Measurements from ENCODE around the gene RASIP1. TPM values are rescaled to one million over a fixed set of nuclear protein-coding genes. Genes with fewer than 3 reads are reported as not detected.
A peak's percentile ranks its signal among the peaks of the same experiment; 100 is the strongest.
"Not testable (repeated sequence)": the region's sequence is repeated elsewhere in the genome, so short reads cannot be mapped to it uniquely, and the experiment has no call there.

Gene RASIP1, protein sequence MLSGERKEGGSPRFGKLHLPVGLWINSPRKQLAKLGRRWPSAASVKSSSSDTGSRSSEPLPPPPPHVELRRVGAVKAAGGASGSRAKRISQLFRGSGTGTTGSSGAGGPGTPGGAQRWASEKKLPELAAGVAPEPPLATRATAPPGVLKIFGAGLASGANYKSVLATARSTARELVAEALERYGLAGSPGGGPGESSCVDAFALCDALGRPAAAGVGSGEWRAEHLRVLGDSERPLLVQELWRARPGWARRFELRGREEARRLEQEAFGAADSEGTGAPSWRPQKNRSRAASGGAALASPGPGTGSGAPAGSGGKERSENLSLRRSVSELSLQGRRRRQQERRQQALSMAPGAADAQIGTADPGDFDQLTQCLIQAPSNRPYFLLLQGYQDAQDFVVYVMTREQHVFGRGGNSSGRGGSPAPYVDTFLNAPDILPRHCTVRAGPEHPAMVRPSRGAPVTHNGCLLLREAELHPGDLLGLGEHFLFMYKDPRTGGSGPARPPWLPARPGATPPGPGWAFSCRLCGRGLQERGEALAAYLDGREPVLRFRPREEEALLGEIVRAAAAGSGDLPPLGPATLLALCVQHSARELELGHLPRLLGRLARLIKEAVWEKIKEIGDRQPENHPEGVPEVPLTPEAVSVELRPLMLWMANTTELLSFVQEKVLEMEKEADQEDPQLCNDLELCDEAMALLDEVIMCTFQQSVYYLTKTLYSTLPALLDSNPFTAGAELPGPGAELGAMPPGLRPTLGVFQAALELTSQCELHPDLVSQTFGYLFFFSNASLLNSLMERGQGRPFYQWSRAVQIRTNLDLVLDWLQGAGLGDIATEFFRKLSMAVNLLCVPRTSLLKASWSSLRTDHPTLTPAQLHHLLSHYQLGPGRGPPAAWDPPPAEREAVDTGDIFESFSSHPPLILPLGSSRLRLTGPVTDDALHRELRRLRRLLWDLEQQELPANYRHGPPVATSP
- total RNA-seq: 10 to 100 TPM in 2 of 3 donors, 1 to 10 TPM in 1; 7.7 to 28.2 (median 10.7) TPM

DNA sequence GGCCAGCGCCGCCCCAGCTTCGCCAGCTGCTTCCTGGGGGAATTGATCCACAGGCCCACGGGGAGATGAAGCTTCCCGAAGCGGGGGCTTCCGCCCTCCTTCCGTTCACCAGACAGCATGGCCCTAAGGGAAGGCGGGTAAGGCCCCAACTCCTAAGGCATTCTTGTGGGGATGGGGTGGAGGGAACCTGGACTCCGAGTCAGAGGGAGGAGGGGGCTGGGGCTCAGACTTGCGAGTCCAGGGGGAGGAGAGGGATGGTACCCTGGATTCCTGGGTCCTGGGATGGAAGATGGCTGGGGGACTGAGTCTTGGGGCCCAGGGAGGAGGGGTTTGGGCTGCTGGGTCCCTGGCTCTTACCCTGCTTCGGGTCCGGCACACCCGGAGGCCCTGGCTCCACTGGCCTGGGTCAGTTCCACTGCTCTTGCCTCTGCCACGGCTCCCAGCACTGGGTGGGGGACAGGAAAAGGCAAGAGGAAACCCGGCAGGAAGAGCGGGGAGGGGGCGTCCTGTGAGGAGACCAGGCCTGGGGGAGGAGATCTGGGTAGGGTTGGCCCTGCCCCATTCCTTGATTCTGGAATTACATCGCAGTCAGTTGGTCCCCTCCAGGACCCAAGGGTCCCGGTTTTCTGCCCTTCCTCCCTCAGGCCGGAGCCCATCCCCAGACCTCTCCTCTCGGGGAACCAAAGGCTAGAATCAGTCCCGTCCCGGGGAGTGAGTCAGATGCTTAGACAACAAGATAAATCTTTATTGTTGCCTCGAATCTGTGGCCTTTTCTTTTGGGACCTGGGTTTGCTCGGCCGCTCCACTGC is at the start of gene RASIP1:
Gene RASIP1 (minus strand): TSS at position 447 of the 809 bp plus-strand sequence. CDS start 328 bp downstream, at position 119.
- no peak for TF ChIP-seq POLR2AphosphoS5 (IDR thresholded peaks at IDR 0.05)
- TF ChIP-seq POLR2A (IDR thresholded peaks at IDR 0.05): no peak
- TF ChIP-seq, protein P1, sequence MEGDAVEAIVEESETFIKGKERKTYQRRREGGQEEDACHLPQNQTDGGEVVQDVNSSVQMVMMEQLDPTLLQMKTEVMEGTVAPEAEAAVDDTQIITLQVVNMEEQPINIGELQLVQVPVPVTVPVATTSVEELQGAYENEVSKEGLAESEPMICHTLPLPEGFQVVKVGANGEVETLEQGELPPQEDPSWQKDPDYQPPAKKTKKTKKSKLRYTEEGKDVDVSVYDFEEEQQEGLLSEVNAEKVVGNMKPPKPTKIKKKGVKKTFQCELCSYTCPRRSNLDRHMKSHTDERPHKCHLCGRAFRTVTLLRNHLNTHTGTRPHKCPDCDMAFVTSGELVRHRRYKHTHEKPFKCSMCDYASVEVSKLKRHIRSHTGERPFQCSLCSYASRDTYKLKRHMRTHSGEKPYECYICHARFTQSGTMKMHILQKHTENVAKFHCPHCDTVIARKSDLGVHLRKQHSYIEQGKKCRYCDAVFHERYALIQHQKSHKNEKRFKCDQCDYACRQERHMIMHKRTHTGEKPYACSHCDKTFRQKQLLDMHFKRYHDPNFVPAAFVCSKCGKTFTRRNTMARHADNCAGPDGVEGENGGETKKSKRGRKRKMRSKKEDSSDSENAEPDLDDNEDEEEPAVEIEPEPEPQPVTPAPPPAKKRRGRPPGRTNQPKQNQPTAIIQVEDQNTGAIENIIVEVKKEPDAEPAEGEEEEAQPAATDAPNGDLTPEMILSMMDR (IDR thresholded peaks at IDR 0.05): no peak
- Histone ChIP-seq H3K36me3 (no peaks in the 10 kb centered on the region), H3K4me3 (peak within 1 kb of the TSS; percentile 50 to 81 (median 68)), H3K27me3 (no peaks in the 10 kb centered on the region), H3K9me3 (no peaks in the 10 kb centered on the region), H3K4me1 (no peaks in the 10 kb centered on the region), H3K27ac (peak within 1 kb of the TSS; percentile 76)
- DNase-seq (ENCODE audit: low spot score in 2 of 2): no peak
- intact Hi-C loops (cut with DNase I; ENCODE audit: low total_unique reads): no loop called here

DNA sequence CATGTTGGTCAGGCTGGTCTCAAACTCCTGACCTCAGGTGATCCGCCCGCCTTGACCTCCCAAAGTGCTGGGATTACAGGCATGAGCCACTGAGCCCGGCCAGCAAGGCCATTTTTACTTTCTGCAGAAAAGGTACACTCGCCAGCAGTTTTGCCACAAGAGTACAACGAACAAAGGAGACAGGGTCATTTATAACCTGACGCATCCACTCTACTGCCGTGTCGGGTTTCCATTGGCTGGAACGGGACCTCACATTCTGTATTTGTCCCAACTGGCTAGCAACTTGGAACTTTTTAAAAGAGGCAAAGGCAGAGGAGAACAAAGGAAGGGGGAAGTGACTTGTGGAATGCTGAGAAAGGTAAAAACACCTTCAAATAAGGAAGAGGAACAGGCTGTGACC is 46.9 kb upstream of the RASIP1 start:
- H3K4me3 ChIP-seq; H3K27me3 ChIP-seq; H3K4me1 ChIP-seq; intact Hi-C loops (cut with DNase I; ENCODE audit: low total_unique reads); H3K9me3 ChIP-seq; H3K36me3 ChIP-seq: not testable (repeated sequence)
- peak in 1 of 2 donors; percentile 50 for DNase-seq (ENCODE audit: low spot score in 2 of 2)
- H3K27ac ChIP-seq: peak overlapping the region in 1 of 2 donors; percentile 55

DNA sequence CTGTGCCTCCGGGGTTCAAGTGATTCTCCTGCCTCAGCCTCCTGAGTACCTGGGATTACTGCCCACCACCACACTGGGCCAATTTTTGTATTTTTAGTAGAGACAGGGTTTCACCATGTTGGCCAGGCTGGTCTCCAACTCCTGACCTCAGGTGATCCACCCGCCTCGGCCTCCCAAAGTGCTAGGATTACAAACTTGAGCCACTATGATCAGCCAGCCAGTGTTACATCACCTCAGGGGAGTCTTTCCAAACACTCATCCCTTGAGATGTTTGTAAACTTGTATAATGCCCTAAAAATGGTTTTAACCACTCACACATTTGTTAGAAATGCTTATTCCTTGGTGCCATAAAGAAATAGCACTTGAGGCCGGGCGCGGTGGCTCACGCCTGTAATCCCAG is 46.0 kb upstream of the RASIP1 start:
- H3K4me3 ChIP-seq; intact Hi-C loops (cut with DNase I; ENCODE audit: low total_unique reads); H3K36me3 ChIP-seq; H3K27ac ChIP-seq; H3K4me1 ChIP-seq; H3K9me3 ChIP-seq; DNase-seq (ENCODE audit: low spot score in 2 of 2); H3K27me3 ChIP-seq: not testable (repeated sequence)

DNA sequence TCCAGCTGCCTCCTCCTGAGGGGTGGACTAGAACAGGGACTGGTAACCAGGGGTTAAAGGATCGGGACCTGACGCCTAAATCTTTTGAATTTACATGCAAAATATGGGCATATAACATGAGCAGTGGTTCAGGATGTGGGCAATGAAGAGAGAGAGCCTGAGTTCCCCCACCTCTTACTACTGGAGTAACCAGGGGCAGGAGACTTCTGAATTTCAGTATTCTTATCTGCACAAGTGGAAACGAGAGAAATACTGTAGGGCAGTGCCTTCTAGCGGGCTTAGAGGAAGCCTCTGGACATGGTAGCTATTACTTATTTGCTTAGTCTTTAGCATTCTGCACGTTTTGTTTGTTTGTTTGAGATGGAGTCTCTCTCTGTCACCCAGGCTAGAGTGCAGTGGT is 44.1 kb upstream of the RASIP1 start:
- Histone ChIP-seq H3K4me1 (no peaks in the 10 kb centered on the region), H3K36me3 (no peaks in the 10 kb centered on the region), H3K4me3 (no peak overlapping the region), H3K9me3 (no peaks in the 10 kb centered on the region), H3K27ac (no peak overlapping the region), H3K27me3 (no peaks in the 10 kb centered on the region)
- no peak for DNase-seq (ENCODE audit: low spot score in 2 of 2)
- intact Hi-C loops (cut with DNase I; ENCODE audit: low total_unique reads): no loop called here
- TF ChIP-seq, protein P1 (IDR thresholded peaks at IDR 0.05): no peak
- no peak for TF ChIP-seq POLR2AphosphoS5 (IDR thresholded peaks at IDR 0.05)

DNA sequence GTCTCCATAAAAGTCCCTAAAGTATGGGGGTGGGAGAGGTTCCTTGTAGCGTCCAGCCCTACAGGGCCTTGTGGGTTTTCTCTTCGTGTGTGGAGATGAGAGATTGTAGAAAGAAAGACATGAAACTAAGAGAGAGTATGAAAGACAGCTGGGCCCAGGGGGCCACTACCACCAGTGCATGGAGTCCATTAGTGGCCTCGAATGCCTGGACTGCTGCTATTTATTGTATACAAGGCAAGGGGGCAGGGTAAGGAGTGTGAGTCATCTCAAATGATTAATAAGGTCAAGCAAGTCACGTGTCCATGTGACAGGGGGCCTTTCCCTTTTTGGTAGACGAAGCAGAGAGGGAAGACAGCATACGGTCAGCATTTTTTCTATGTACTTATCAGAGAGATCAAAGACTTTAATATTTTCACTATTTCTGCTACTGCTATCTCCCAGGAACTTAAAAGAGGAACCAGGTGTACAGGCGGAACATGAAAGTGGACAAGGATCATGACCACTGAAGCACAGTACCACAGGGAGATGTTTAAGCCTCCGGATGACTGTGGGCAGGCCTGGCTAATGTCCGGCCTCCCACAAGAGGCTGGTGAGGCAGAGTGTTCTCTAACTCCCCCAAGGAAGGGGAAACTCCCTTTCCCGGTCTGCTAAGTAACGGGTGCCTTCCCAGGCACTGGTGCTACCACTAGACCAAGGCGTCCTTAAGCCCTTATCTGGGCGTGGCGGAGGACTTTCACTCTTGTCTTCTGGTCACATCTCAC is 40.4 kb upstream of the RASIP1 start:
- H3K9me3 ChIP-seq: no peaks in the 10 kb centered on the region
- H3K36me3 ChIP-seq: no peaks in the 10 kb centered on the region
- H3K4me1 ChIP-seq: no peaks in the 10 kb centered on the region
- peak overlapping the region; percentile 26 to 32 for H3K27ac ChIP-seq
- H3K27me3 ChIP-seq: no peaks in the 10 kb centered on the region
- no peak overlapping the region for H3K4me3 ChIP-seq
- DNase-seq (ENCODE audit: low spot score in 2 of 2): no peak
- TF ChIP-seq, protein P1 (IDR thresholded peaks at IDR 0.05): no peak
- TF ChIP-seq POLR2A (IDR thresholded peaks at IDR 0.05): no peak
- TF ChIP-seq POLR2AphosphoS5 (IDR thresholded peaks at IDR 0.05): no peak
- intact Hi-C loops (cut with DNase I; ENCODE audit: low total_unique reads): no loop called here
